OCI-LY1 (cell line): ENCODE results near the gene FAM20C.

Experiments used
- H2AFZ ChIP-seq: fragments of 200-600 bp; sonication (generic), shearing (Covaris generic); 2 replicates; pipeline ENCODE4 v1.6.0; 2014; ENCODE audit warnings: antibody characterized with exemption, mild to moderate bottlenecking, low read length
- H3F3A ChIP-seq: fragments of 200-600 bp; sonication (generic), shearing (Covaris generic); 2 replicates; pipeline ENCODE4 v1.6.0; 2014; ENCODE audit warnings: mild to moderate bottlenecking, antibody characterized with exemption, low read length, moderate library complexity; ENCODE audit not compliant: insufficient read depth
- H3K27ac ChIP-seq: fragments of 200-600 bp; sonication (generic); 2 replicates; pipeline ENCODE4 v1.5.1; 2014; ENCODE audit warnings: low read length, mixed run types, mild to moderate bottlenecking, low read depth; ENCODE audit not compliant: poor library complexity, severe bottlenecking
- H3K27me3 ChIP-seq: fragments of 200-600 bp; sonication (generic); 2 replicates; pipeline ENCODE4 v1.6.0; 2014; ENCODE audit warnings: antibody characterized with exemption, mild to moderate bottlenecking, low read length, moderate library complexity; ENCODE audit not compliant: insufficient read depth
- H3K36me3 ChIP-seq: fragments of 200-600 bp; sonication (generic); 2 replicates; pipeline ENCODE4 v1.6.1; 2014; ENCODE audit warnings: mild to moderate bottlenecking, antibody characterized with exemption, low read length, moderate library complexity, mixed read lengths; ENCODE audit not compliant: insufficient read depth
- H3K4me1 ChIP-seq: fragments of 200-600 bp; sonication (generic); 2 replicates; pipeline ENCODE4 v1.5.1; 2014; ENCODE audit warnings: mild to moderate bottlenecking, low read length, moderate library complexity; ENCODE audit not compliant: insufficient read depth, severe bottlenecking
- H3K4me2 ChIP-seq: fragments of 200-600 bp; sonication (generic), shearing (Covaris generic); 2 replicates; pipeline ENCODE4 v1.6.1; 2014; ENCODE audit warnings: low read length
- H3K4me3 ChIP-seq: fragments of 200-600 bp; sonication (generic); 2 replicates; pipeline ENCODE4 v1.5.1; 2014; ENCODE audit warnings: low read length, low read depth, mild to moderate bottlenecking, mixed read lengths; ENCODE audit not compliant: poor library complexity, severe bottlenecking
- H3K79me2 ChIP-seq: fragments of 200-600 bp; shearing (Covaris generic); 2 replicates; pipeline ENCODE4 v1.6.1; 2016; ENCODE audit warnings: mixed run types, low read length, mixed read lengths; ENCODE audit not compliant: insufficient read depth
- H3K9ac ChIP-seq: fragments of 200-600 bp; sonication (generic), shearing (Covaris generic); 2 replicates; pipeline ENCODE4 v1.6.1; 2014; ENCODE audit warnings: mild to moderate bottlenecking, low read length, mixed read lengths
- H3K9me2 ChIP-seq: fragments of 200-600 bp; sonication (generic), shearing (Covaris generic); 2 replicates; pipeline ENCODE4 v1.6.1; 2014; ENCODE audit warnings: low read depth, mild to moderate bottlenecking, low read length, mixed read lengths
- H3K9me3 ChIP-seq: fragments of 200-600 bp; shearing (Covaris generic); 2 replicates; pipeline ENCODE4 v1.6.1; 2014; ENCODE audit warnings: low read length, mixed read lengths
- H4K20me1 ChIP-seq: fragments of 200-600 bp; sonication (generic), shearing (Covaris generic); 2 replicates; pipeline ENCODE4 v1.6.0; 2016; ENCODE audit warnings: mild to moderate bottlenecking, low read length; ENCODE audit not compliant: insufficient read depth
- EZH2 ChIP-seq: fragments of 200-600 bp; sonication (generic), shearing (Covaris generic); IDR thresholded peaks from 2 replicates; pipeline ENCODE4 v1.8.0; 2017; ENCODE audit warnings: borderline replicate concordance, mixed run types, mild to moderate bottlenecking, antibody characterized with exemption, low read length, moderate library complexity, mixed read lengths
- TF ChIP-seq, protein P1 (sequence below): fragments of 200-600 bp; sonication (generic), shearing (Covaris generic); IDR thresholded peaks from 2 replicates; pipeline ENCODE4 v1.5.1; 2017; ENCODE audit warnings: mild to moderate bottlenecking, antibody characterized with exemption, low read length, moderate library complexity, mixed read lengths

FAM20C gene

DNA sequence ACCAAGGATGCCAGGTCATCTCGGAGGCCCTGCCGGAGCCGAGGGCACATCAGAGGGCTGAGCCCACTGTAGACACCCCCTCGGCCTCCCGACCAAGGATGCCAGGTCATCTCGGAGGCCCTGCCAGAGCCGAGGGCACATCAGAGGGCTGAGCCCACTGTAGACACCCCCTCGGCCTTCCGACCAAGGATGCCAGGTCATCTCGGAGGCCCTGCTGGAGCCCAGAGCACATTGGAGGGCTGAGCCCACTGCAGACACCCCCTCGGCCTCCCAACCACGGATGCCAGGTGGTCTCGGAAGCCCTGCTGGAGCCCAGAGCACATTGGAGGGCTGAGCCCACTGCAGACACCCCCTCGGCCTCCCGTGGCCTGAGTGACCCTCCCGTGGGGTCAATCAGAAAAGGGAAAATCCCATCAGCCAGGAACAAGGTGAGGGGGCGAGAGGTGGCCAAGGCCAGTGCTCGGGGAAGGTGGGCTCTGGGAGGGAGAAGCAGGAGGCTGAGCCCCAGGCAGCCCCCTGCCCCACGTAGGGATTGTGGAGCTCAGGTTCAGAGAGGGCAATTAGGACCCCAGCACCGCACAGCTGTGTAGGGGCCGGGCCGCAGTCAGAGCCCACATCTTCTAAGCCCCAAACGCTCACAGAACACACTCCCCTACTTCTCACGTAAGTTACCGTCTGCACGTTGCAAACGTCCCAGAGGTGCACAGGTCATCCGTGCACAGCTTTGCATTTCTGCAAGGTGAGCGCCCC is 60.0 kb downstream of the FAM20C start:
- Histone ChIP-seq H3K9ac (no peak overlapping the region), H3F3A (no peaks in the 10 kb centered on the region), H3K4me1 (no peaks in the 10 kb centered on the region), H3K9me3 (no peaks in the 10 kb centered on the region), H4K20me1 (no peaks in the 10 kb centered on the region), H3K9me2 (no peaks in the 10 kb centered on the region), H3K4me3 (no peak overlapping the region), H3K36me3 (no peaks in the 10 kb centered on the region), H3K79me2 (no peaks in the 10 kb centered on the region), H3K27me3 (no peaks in the 10 kb centered on the region), H3K27ac (no peak overlapping the region), H2AFZ (no peak overlapping the region), H3K4me2 (no peak overlapping the region)
- TF ChIP-seq, protein P1, sequence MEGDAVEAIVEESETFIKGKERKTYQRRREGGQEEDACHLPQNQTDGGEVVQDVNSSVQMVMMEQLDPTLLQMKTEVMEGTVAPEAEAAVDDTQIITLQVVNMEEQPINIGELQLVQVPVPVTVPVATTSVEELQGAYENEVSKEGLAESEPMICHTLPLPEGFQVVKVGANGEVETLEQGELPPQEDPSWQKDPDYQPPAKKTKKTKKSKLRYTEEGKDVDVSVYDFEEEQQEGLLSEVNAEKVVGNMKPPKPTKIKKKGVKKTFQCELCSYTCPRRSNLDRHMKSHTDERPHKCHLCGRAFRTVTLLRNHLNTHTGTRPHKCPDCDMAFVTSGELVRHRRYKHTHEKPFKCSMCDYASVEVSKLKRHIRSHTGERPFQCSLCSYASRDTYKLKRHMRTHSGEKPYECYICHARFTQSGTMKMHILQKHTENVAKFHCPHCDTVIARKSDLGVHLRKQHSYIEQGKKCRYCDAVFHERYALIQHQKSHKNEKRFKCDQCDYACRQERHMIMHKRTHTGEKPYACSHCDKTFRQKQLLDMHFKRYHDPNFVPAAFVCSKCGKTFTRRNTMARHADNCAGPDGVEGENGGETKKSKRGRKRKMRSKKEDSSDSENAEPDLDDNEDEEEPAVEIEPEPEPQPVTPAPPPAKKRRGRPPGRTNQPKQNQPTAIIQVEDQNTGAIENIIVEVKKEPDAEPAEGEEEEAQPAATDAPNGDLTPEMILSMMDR = no peak
- TF ChIP-seq EZH2 = no peak

DNA sequence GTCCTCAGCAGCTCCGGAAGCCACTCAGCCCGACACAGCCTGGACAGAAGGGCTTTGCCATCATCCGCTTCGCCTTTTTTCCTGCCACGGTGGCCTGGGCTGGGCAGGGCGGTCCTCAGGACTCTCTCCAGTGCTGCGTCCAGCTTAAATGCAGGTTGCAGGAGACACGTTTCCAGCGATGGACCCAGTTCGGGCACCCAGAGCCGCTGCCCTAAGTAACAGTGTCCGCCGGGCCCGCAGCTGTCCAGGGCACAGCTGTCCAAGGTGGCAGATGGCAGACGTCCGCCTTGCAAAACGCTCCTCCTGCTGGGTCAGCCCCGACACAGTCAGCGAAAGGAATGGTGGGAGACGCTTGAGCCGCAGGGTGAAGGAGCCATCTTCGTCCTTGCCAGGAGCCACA is 60.6 kb downstream of the FAM20C start:
- H3K9me2 ChIP-seq = no peaks in the 10 kb centered on the region
- H3K4me3 ChIP-seq = no peak overlapping the region
- no peaks in the 10 kb centered on the region for H3K9me3 ChIP-seq
- H3F3A ChIP-seq = no peaks in the 10 kb centered on the region
- no peak overlapping the region for H3K27ac ChIP-seq
- no peaks in the 10 kb centered on the region for H3K36me3 ChIP-seq
- H3K4me1 ChIP-seq = no peaks in the 10 kb centered on the region
- no peak overlapping the region for H2AFZ ChIP-seq
- no peaks in the 10 kb centered on the region for H3K27me3 ChIP-seq
- H3K9ac ChIP-seq = no peak overlapping the region
- H4K20me1 ChIP-seq = no peaks in the 10 kb centered on the region
- no peak overlapping the region for H3K4me2 ChIP-seq
- no peaks in the 10 kb centered on the region for H3K79me2 ChIP-seq
- TF ChIP-seq, protein P1 = no peak

DNA sequence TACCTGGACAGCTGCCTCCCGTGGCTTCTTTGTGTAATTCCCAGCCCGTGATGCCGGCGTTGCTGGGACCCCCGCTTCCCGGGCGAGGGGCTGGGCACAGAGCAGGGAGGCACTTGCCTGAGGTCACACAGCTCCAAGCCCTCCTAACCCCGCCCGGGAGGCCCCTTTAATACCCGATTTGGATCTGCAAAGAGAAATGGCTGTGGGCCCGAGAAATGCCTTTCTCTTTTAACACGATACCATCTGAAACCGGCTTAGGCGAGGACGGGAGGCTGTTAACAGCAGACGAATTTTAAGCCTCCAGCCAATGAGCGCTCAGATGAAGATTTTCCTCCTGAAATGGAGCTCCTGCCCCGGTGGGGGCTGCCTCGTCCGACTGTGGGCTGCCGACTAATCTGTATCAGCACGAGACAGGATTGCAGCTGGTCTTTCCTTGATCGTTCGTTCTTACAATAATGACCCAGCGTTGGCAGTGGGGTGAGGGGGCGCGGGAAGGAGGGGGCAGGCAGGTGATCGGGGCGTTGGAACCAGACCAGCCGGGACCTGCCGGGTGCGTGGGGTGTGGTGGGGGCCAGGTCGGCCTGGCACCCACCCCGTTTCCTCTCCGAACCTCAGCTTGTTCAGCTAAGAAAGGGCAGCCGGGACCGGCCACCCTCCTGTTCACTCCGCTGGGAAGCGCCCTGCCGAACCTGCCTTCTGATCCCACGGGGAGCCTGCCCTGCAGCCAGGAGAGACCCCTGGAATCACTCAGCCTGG is 61.4 kb downstream of the FAM20C start:
- TF ChIP-seq, protein P1 = no peak
- TF ChIP-seq EZH2 = no peak
- no peak overlapping the region for H3K4me3 ChIP-seq
- H2AFZ ChIP-seq = no peak overlapping the region
- H3K4me1 ChIP-seq = no peaks in the 10 kb centered on the region
- no peaks in the 10 kb centered on the region for H3F3A ChIP-seq
- no peaks in the 10 kb centered on the region for H3K9me3 ChIP-seq
- no peak overlapping the region for H3K27ac ChIP-seq
- H3K9me2 ChIP-seq = no peaks in the 10 kb centered on the region
- no peak overlapping the region for H3K4me2 ChIP-seq
- no peaks in the 10 kb centered on the region for H4K20me1 ChIP-seq
- no peaks in the 10 kb centered on the region for H3K27me3 ChIP-seq
- no peak overlapping the region for H3K9ac ChIP-seq
- no peaks in the 10 kb centered on the region for H3K79me2 ChIP-seq
- H3K36me3 ChIP-seq = no peaks in the 10 kb centered on the region
